Progenitor cell of endocrine pancreas (in vitro differentiated cells): ENCODE data around the gene FAM149A. TPM values are rescaled to one million over a fixed set of nuclear protein-coding genes. Genes with fewer than 3 reads are reported as not detected.

Experiments used
- DNase-seq: peaks from one replicate; pipeline ENCODE4 v3.0.0; 2021; ENCODE audit warnings: low spot score; ENCODE audit not compliant: unreplicated experiment
- H3K27ac Mint-ChIP-seq: 2 replicates; pipeline ENCODE4 v1.8.0; 2021; ENCODE audit warnings: mild to moderate bottlenecking, moderate library complexity, mixed read lengths
- H3K27me3 Mint-ChIP-seq: 2 replicates; pipeline ENCODE4 v1.8.0; 2021; ENCODE audit warnings: mixed read lengths
- H3K36me3 Mint-ChIP-seq: 2 replicates; pipeline ENCODE4 v1.8.0; 2022; ENCODE audit warnings: mixed read lengths; ENCODE audit not compliant: insufficient read depth
- H3K4me1 Mint-ChIP-seq: 2 replicates; pipeline ENCODE4 v1.8.0; 2021; ENCODE audit warnings: low read depth, mixed read lengths
- H3K4me3 Mint-ChIP-seq: 2 replicates; pipeline ENCODE4 v1.8.0; 2021; ENCODE audit warnings: low read depth, mild to moderate bottlenecking, moderate library complexity, mixed read lengths
- H3K9me3 Mint-ChIP-seq: 2 replicates; pipeline ENCODE4 v1.8.0; 2021; ENCODE audit warnings: low read depth, mixed read lengths
- CTCF ChIP-seq: fragments of 200-600 bp; sonication (generic); IDR thresholded peaks from one replicate; pipeline ENCODE4 v1.5.0; 2021; ENCODE audit warnings: antibody characterized with exemption, mild to moderate bottlenecking; ENCODE audit not compliant: unreplicated experiment
- total RNA-seq: library from RNA; stranded (reverse); gene quantifications from 2 replicates; pipeline ENCODE4 v1.2.1, GENCODE V29; 2021

FAM149A gene
- total RNA-seq, 1 donor from 2014 or later: 12.0 TPM

GRCh38 chr4:186158021-186158813 lies 53.7 kb downstream of the FAM149A start:
- no peaks in the 10 kb centered on the region for H3K27me3 Mint-ChIP-seq
- H3K4me1 Mint-ChIP-seq: peaks cover 3% of the 10 kb centered on the region
- DNase-seq: no peak
- no peaks in the 10 kb centered on the region for H3K9me3 Mint-ChIP-seq
- H3K4me3 Mint-ChIP-seq: no peak overlapping the region
- peaks cover 16% of the 10 kb centered on the region for H3K36me3 Mint-ChIP-seq
- TF ChIP-seq CTCF: no peak
- H3K27ac Mint-ChIP-seq: no peak overlapping the region

GRCh38 chr4:186158966-186159365 lies 54.5 kb downstream of the FAM149A start:
- Mint-ChIP-seq H3K4me1 (peaks cover 3% of the 10 kb centered on the region), H3K27me3 (no peaks in the 10 kb centered on the region), H3K27ac (no peak overlapping the region), H3K9me3 (no peaks in the 10 kb centered on the region), H3K36me3 (peaks cover 15% of the 10 kb centered on the region), H3K4me3 (no peak overlapping the region)
- no peak for DNase-seq
- TF ChIP-seq CTCF: no peak

- no peak for DNase-seq
- TF ChIP-seq CTCF: no peak
- no peaks in the 10 kb centered on the region for H3K9me3 Mint-ChIP-seq
- peaks cover 4% of the 10 kb centered on the region for H3K4me1 Mint-ChIP-seq
- H3K27me3 Mint-ChIP-seq: peaks cover 3% of the 10 kb centered on the region
- no peak overlapping the region for H3K4me3 Mint-ChIP-seq
- peaks cover 11% of the 10 kb centered on the region for H3K36me3 Mint-ChIP-seq
- no peak overlapping the region for H3K27ac Mint-ChIP-seq
Measured at GRCh38 chr4:186159613-186160012, 55.1 kb downstream of the FAM149A start.

GRCh38 chr4:186161138-186161537 lies 56.6 kb downstream of the FAM149A start:
- peaks cover 4% of the 10 kb centered on the region for H3K36me3 Mint-ChIP-seq
- no peak overlapping the region for H3K4me3 Mint-ChIP-seq
- peaks cover 8% of the 10 kb centered on the region for H3K27me3 Mint-ChIP-seq
- no peak for TF ChIP-seq CTCF
- no peaks in the 10 kb centered on the region for H3K9me3 Mint-ChIP-seq
- no peak overlapping the region for H3K27ac Mint-ChIP-seq
- DNase-seq: no peak
- peaks cover 4% of the 10 kb centered on the region for H3K4me1 Mint-ChIP-seq

- Mint-ChIP-seq H3K36me3 (peaks cover 20% of the 10 kb centered on the region), H3K9me3 (peaks cover 4% of the 10 kb centered on the region), H3K27ac (no peak overlapping the region), H3K4me1 (peaks cover 5% of the 10 kb centered on the region), H3K27me3 (peaks cover 8% of the 10 kb centered on the region), H3K4me3 (no peak overlapping the region)
- no peak for DNase-seq
- TF ChIP-seq CTCF: no peak
Measured at GRCh38 chr4:186166852-186167512, 62.5 kb downstream of the FAM149A start.
